ENCODE data around the gene PAX1. TPM values are rescaled to one million over a fixed set of nuclear protein-coding genes. Genes with fewer than 3 reads are reported as not detected.

Gene PAX1
- total RNA-seq, 1 donor: not detected

DNA sequence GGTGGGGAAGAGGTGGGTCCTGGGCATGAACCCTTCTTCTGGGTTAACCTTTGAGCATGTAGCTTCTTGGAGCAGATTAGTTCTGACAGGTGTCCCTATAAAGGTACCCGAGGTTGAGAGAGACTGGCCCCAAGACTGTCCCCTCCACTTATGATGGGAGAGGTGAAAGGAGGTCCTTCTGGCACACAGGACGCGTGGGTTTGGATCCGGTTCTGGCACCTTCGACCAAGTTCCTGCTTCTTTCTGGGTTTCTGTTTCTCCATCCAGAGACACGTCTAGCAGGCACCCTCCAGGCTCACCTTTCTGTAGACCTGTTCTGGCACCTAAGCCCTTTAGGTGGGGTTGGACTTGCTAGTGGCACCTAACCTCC, 4.1 kb downstream of the PAX1 start:
- Histone ChIP-seq H3K4me1 (ENCODE audit: insufficient read depth, low read length) (no peaks in the 10 kb centered on the region), H3K27me3 (ENCODE audit: insufficient read depth, low read length) (peaks cover 88% of the 10 kb centered on the region)

DNA sequence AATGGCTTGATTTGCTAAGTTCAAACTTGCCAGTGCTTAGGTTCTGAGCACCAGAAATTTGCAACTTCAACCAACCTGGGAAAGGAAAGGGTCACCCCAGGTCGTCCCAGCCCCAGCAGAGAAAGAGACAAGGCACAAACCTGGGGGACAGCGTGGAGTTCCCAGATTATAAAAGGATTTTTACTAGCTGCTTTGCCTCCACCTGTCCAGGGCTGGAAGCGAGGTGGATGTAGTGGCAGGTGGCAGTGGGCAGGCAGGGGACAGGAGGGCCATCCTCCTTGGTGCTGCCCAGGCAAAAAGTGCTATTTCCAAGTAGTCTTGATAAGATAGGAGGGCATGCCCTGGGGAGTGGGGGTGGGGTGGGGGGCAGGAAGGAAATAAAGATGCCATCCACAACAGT, 4.9 kb downstream of the PAX1 start:
- H3K9me3 ChIP-seq (ENCODE audit: low read depth, low read length): no peaks in the 10 kb centered on the region
- H3K4me3 ChIP-seq (ENCODE audit: low read length): no peak overlapping the region
- H3K27me3 ChIP-seq (ENCODE audit: insufficient read depth, low read length): peaks cover 88% of the 10 kb centered on the region
- H3K4me1 ChIP-seq (ENCODE audit: insufficient read depth, low read length): no peaks in the 10 kb centered on the region

More for the DNA sequence above, 4.1 kb downstream of the PAX1 start:
- Histone ChIP-seq H3K9me3 (ENCODE audit: low read depth, low read length) (no peaks in the 10 kb centered on the region), H3K4me3 (ENCODE audit: low read length) (no peak overlapping the region)

DNA sequence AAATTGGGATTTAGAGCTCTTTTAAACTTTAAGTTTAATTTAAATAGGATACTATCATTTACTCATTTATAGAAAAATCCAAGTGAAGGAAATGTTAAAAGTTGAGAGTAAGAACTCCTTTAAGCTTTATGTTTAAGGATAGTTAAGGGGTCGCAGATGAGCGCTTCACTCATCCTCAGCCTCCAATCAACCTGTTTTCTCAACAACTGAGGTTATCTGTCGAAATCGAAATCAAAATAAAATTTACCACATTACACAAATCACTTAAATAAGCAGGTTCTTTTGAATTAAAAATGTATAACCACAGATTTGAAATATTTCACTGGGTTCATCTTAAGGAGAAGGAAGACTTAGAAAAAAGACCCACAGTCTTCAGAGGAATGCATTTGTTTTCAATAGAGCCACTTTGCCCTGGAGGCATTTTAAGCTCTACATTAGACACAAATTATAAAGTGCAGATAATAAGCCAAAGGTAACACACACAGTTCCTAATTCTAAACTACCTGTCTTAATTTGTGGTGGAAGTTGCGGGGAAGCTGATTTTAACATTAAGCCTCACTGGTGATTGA, 5.5 kb downstream of the PAX1 start:
- Histone ChIP-seq H3K4me1 (ENCODE audit: insufficient read depth, low read length) (no peaks in the 10 kb centered on the region), H3K4me3 (ENCODE audit: low read length) (no peak overlapping the region), H3K9me3 (ENCODE audit: low read depth, low read length) (no peaks in the 10 kb centered on the region), H3K27me3 (ENCODE audit: insufficient read depth, low read length) (peaks cover 93% of the 10 kb centered on the region)

DNA sequence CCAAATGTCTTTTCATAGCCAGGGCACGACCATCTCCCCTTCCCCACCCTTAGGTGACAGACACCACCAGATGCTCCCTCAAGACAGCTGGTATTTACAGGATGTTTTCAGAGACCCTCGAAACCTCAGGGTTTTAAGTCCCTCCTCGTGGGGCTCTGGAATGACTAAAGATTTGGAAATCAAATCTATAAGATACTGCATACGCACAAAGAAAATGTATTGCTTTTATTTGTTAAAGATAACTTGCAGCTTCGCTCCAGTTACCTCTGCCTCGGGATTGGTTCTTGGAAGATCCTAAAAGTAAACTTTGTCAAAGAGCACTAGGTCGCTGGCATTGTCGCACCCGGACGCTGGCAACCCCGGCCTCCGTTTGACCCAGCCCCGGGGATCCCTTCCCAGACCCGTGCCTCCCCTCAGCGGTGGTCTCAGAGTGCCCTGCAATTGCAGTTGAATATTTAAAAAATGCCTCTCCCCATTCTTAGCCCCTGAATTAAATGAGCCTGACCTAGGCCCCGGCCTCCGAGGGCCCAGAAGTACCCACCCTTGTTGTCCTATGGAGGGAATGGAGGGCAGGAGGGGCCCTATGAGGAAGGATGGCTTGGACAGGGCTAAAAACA, 7.1 kb downstream of the PAX1 start:
- Histone ChIP-seq H3K4me1 (ENCODE audit: insufficient read depth, low read length) (no peaks in the 10 kb centered on the region), H3K4me3 (ENCODE audit: low read length) (no peak overlapping the region), H3K9me3 (ENCODE audit: low read depth, low read length) (no peaks in the 10 kb centered on the region), H3K27me3 (ENCODE audit: insufficient read depth, low read length) (peaks cover 87% of the 10 kb centered on the region)

DNA sequence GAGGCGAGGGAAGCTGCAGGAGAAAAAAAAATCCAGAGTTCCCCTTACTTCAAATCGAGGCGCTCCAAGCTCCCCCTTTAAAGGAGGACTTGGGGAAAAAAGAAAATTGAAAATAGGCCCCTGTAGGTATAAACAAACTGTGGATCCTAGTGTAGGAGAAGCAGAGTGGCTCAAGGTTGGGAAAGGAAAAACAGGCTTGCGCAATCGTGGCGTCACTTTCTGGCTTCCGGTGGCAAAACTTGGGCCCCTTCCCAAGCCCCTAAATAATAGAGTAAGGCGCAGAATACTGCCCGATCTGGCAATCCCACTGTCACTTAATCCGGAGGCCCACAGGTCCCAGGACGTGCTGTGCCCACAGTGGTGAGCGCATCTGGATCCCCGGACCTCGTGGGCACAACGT, 8.0 kb downstream of the PAX1 start:
- Histone ChIP-seq H3K4me1 (ENCODE audit: insufficient read depth, low read length) (no peaks in the 10 kb centered on the region), H3K9me3 (ENCODE audit: low read depth, low read length) (no peaks in the 10 kb centered on the region), H3K4me3 (ENCODE audit: low read length) (no peak overlapping the region), H3K27me3 (ENCODE audit: insufficient read depth, low read length) (peaks cover 85% of the 10 kb centered on the region)

DNA sequence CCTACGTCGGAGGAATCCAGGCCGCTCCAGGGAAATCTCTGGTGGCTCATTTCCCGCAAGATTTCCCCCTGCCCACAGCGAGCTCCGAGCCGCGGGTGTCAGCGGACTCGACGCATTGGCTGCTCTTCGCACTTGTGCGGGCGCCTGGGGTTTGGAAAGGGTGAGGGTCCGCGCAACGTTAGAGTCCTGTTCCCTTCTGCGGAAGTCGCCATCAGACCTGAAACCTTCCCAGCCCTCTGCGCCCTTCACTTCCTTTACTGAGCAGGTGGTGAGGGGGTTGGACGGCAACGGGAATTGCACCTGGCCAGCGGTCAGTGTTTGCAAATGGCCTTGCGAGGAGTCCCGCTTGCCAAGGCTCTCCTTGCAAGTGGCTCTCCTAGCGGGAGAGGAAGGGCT, 8.4 kb downstream of the PAX1 start:
- Histone ChIP-seq H3K4me1 (ENCODE audit: insufficient read depth, low read length) (no peaks in the 10 kb centered on the region), H3K9me3 (ENCODE audit: low read depth, low read length) (no peaks in the 10 kb centered on the region), H3K4me3 (ENCODE audit: low read length) (no peak overlapping the region), H3K27me3 (ENCODE audit: insufficient read depth, low read length) (peaks cover 85% of the 10 kb centered on the region)

DNA sequence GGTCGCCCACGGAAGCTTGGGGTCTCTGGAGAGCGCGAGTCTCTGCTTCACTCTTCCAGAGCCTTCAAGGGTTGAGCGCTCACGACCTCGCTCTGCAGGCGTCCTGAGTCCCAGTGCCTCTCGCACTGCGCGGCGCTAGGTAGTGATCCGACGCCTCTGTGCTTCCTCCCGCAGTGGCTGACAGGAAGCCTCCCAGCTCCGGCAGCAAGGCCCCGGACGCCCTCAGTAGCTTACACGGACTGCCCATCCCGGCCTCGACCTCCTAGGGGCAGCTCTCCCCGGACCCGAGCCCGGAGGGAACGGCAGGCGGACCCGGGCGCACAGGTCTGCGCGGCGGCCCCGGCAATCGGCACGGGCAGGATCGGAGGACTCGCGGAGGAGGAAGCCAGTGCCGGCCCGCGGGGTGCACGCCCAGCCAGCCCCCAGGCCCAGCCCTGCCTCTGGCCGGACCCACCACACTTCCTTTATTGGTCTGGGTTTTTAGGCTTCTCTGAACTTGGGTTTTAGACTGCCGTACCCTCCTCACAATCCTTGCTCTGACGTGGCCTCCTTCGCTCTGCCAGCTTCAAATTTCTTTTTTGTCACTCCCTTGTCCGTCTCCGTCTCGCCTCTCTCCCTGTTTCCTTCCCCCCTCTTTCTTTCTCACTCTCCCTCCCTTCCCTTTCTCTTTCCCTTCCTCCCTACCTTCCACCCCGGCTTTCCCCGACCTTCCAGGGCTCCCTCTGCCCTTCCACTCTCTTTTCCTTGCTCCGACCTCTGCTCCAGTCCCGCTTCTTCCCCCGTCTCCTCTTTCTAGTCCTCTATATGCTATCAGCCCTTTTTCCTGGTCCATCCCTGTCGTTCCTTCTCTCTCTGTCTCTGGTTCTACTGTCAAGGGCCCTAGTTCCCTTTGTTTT, 9.1 kb downstream of the PAX1 start:
- Histone ChIP-seq H3K4me1 (ENCODE audit: insufficient read depth, low read length) (no peaks in the 10 kb centered on the region), H3K9me3 (ENCODE audit: low read depth, low read length) (no peaks in the 10 kb centered on the region), H3K27me3 (ENCODE audit: insufficient read depth, low read length) (peaks cover 84% of the 10 kb centered on the region), H3K4me3 (ENCODE audit: low read length) (no peak overlapping the region)

DNA sequence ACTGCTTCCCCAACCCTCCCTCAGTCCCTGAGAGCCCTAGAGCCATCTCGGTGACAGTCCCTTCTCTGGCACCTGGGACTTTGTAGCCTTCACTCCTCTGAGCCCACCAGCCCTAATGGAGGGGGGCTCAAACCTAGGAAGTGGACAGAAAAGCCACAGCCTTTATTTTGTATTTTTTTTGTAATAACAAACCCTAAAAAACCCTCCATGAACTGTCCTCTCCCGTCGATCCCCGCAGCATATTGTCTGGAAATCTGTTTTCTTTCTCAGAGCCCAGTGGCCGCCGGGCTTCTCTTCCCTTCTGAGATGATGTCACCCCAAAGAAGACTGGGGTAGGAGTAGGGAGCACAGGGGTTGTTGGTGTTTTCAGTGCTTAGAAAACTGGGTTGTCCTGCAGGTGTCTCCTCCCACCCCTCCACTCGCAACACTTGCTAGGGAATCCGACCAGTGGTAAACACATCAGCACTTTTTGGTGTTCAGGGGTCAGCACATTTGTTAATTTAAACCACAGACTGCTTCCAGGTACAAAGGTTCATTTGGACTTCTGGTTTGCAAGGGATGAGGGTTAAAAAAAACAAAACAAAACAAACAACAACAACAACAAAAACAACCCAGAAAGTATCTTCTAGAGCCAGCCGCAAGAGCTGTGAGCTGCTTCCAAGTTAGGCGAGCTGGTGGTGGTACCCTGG, 9.9 kb downstream of the PAX1 start:
- no peaks in the 10 kb centered on the region for H3K4me1 ChIP-seq (ENCODE audit: insufficient read depth, low read length)
- H3K4me3 ChIP-seq (ENCODE audit: low read length): no peak overlapping the region
- peaks cover 81% of the 10 kb centered on the region for H3K27me3 ChIP-seq (ENCODE audit: insufficient read depth, low read length)
- H3K9me3 ChIP-seq (ENCODE audit: low read depth, low read length): no peaks in the 10 kb centered on the region

DNA sequence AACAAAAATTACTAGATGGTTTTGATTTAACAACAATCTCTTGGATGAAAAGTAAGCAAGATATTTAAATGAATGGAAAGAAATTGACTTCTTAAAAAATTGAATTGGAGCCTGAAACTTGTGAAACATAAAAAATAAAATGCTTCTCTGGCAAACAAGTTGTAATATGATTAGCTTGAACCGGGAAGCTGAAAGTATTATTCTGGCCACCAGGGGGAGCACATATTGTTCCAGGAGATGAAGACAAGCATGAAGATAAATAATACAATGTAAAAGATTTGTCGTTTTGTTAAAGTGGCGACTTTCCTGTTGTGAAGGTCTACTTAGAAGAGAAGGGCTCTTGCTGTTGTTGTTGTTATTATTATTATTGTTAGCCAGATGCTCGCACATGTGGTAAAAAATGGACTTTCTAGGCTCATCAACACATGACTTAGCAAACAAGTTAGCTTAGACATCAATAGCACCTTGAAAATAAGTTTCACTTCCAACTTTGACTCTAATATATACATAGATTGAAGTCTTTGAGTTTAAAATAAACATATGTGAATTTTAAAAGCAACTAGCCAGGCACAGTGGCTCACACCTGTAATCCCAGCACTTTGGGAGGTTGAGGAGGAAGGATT, 14.2 kb downstream of the PAX1 start:
- H3K4me1 ChIP-seq (ENCODE audit: insufficient read depth, low read length): no peaks in the 10 kb centered on the region

DNA sequence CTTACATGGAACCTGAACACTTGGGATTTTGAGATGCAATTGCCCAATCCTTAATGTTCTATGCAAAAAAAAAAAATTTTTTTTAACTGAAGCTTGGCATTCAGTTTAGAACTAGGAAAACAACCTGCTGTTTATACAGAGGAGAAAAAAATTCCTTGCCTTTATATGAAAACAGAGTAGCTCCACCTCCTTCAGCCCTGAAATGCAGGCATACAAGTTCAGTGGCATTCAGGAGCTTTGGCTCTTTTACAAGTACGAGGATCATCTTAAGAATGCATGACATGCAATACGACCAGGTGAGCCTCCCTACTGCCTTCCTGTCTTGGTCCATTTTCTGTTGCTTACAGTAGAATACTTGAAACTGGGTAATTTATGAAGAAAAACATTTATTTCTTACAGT, 20.4 kb downstream of the PAX1 start:
- H3K4me1 ChIP-seq (ENCODE audit: insufficient read depth, low read length): no peaks in the 10 kb centered on the region
- no peak overlapping the region for H3K4me3 ChIP-seq (ENCODE audit: low read length)
- H3K9me3 ChIP-seq (ENCODE audit: low read depth, low read length): no peaks in the 10 kb centered on the region
- H3K27me3 ChIP-seq (ENCODE audit: insufficient read depth, low read length): no peaks in the 10 kb centered on the region

More for the DNA sequence above, 14.2 kb downstream of the PAX1 start:
- Histone ChIP-seq H3K27me3 (ENCODE audit: insufficient read depth, low read length) (peaks cover 41% of the 10 kb centered on the region), H3K9me3 (ENCODE audit: low read depth, low read length) (no peaks in the 10 kb centered on the region), H3K4me3 (ENCODE audit: low read length) (no peak overlapping the region)

DNA sequence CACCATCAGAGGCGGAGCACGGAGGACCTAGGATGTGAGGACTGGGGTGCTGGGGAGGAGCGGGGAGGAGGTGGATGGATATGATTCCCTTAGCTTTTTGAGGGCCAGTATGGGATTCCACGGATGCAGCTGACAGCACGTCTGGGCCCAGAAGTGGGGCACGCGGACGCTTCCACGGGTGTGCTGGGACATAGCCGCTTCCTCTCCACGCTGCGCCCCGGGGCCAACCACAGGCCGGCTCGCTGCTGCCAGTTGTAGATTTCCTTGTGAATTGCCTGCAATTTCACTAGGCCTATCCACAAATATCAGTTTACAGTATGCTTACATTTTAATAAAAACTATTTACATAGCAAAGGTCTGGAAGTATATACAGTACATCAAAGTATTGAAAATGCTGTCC, 23.9 kb downstream of the PAX1 start:
- Histone ChIP-seq H3K4me3 (ENCODE audit: low read length) (no peak overlapping the region), H3K9me3 (ENCODE audit: low read depth, low read length) (no peaks in the 10 kb centered on the region), H3K4me1 (ENCODE audit: insufficient read depth, low read length) (no peaks in the 10 kb centered on the region), H3K27me3 (ENCODE audit: insufficient read depth, low read length) (no peaks in the 10 kb centered on the region)

DNA sequence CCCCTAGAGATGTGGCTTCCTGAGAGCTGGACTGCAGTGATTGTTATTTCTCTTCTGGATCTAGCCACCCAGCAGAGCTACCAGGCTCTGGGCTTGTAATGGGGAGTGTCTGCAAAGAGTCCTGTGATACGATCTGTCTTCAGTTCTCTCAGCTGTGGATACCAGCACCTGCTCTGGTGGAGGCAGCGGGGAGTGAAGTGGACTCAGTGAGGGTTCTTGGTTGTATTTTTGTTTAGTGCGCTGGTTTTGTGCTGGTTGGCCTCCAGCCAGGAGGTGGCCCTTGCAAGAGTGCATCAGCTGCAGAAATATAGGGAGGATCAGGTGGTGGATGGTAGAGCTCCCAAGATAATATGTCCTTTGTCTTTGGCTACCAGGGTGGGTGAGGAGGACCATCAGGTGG, 33.7 kb downstream of the PAX1 start:
- H3K9me3 ChIP-seq (ENCODE audit: low read depth, low read length): no peaks in the 10 kb centered on the region
- H3K4me3 ChIP-seq (ENCODE audit: low read length): no peak overlapping the region
- H3K27me3 ChIP-seq (ENCODE audit: insufficient read depth, low read length): no peaks in the 10 kb centered on the region
- H3K4me1 ChIP-seq (ENCODE audit: insufficient read depth, low read length): no peaks in the 10 kb centered on the region

DNA sequence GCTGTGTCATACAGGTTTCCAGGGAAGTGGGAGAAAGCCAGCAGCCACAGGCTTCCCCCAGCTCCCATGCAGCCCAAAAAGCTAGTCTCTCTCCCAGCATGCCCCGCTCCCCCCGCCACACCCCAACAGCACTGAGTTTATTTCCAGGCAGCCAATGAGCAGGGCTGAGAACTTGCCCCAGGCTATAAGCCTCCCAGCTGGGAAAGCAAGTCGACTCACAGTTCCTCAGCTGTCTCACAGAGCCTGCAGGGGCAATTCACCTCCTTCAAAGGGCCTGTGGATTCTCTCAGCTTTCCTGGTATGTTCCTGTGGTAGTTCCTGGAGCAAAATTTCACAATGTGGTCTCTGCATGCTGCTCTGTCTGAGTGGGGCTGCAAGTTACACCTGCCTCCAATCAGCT, 34.2 kb downstream of the PAX1 start:
- Histone ChIP-seq H3K9me3 (ENCODE audit: low read depth, low read length) (no peaks in the 10 kb centered on the region), H3K4me1 (ENCODE audit: insufficient read depth, low read length) (no peaks in the 10 kb centered on the region), H3K4me3 (ENCODE audit: low read length) (no peak overlapping the region), H3K27me3 (ENCODE audit: insufficient read depth, low read length) (no peaks in the 10 kb centered on the region)

DNA sequence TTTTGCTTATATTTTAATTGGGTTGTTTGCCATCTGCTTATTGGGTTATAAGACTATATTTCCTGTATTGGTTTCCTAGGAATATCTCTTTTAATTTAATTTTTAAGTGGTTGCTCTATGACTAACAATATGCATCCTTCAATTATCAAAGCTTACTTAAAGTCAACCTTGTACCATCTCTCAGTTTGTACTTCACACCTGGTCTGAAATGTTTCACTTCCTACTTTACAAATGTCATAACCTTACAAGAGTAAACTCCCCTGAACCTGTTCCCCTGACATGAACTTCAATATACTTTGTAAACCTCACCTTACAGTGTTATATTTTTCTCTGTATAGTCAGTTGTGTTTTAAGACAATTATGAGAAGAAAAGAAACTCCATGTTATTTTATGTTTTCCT, 35.8 kb downstream of the PAX1 start:
- no peaks in the 10 kb centered on the region for H3K27me3 ChIP-seq (ENCODE audit: insufficient read depth, low read length)

DNA sequence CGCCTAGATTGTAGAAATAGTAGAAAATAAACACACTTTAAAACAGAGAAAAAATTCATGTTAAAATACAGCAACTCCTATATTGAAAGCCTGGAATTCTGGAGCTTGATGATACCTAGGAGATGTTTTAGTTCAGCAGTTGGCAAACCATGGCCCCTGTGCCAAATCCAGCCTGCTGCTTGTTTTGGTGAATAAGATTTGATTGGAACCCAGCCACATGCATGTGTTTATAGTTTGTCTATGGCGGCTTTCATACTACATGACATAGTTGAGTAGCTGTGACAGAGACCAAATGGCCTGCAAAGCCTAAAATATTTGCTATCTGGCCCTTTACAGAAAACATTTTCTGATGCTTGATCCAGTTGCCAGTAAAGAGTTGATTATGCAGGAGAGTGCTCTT, 57.2 kb downstream of the PAX1 start:
- H3K4me1 ChIP-seq (ENCODE audit: insufficient read depth, low read length): no peaks in the 10 kb centered on the region
- H3K9me3 ChIP-seq (ENCODE audit: low read depth, low read length): no peaks in the 10 kb centered on the region
- peaks cover 2% of the 10 kb centered on the region for H3K27me3 ChIP-seq (ENCODE audit: insufficient read depth, low read length)
- H3K4me3 ChIP-seq (ENCODE audit: low read length): no peak overlapping the region

More for the DNA sequence above, 35.8 kb downstream of the PAX1 start:
- Histone ChIP-seq H3K4me3 (ENCODE audit: low read length) (no peak overlapping the region), H3K4me1 (ENCODE audit: insufficient read depth, low read length) (no peaks in the 10 kb centered on the region), H3K9me3 (ENCODE audit: low read depth, low read length) (no peaks in the 10 kb centered on the region)
